H9 (cell line): ENCODE data around the gene YPEL5. TPM values are rescaled to one million over a fixed set of nuclear protein-coding genes. Genes with fewer than 3 reads are reported as not detected.

ENCODE experiments used
- DNase-seq: peaks from one replicate; pipeline ENCODE4 v3.0.0-alpha.2; 2017
- H2AFZ ChIP-seq: one replicate; pipeline ENCODE4 v1.6.1; 2013; ENCODE audit warnings: mild to moderate bottlenecking, low read length, control low read depth, moderate library complexity
- H2AK5ac ChIP-seq: 2 replicates; pipeline ENCODE4 v1.6.1; 2013; ENCODE audit warnings: low read length, control low read depth, mixed read lengths; ENCODE audit not compliant: insufficient read length
- H2BK120ac ChIP-seq: one replicate; pipeline ENCODE4 v1.6.1; 2013; ENCODE audit warnings: low read depth, mild to moderate bottlenecking, low read length, control low read depth, inconsistent platforms; ENCODE audit not compliant: poor library complexity, severe bottlenecking
- H2BK12ac ChIP-seq: 2 replicates; pipeline ENCODE4 v1.6.1; 2013; ENCODE audit warnings: low read length, control low read depth, mixed read lengths, low read depth; ENCODE audit not compliant: insufficient read length
- H2BK15ac ChIP-seq: 2 replicates; pipeline ENCODE4 v1.6.1; 2013; ENCODE audit warnings: low read depth, low read length, control low read depth
- H2BK20ac ChIP-seq: one replicate; pipeline ENCODE4 v1.6.1; 2013; ENCODE audit warnings: low read depth, mild to moderate bottlenecking, low read length, control low read depth, inconsistent platforms; ENCODE audit not compliant: poor library complexity, severe bottlenecking
- H2BK5ac ChIP-seq: 2 replicates; pipeline ENCODE4 v1.6.1; 2013; ENCODE audit warnings: low read length, control low read depth, mixed read lengths; ENCODE audit not compliant: insufficient read length
- H3K14ac ChIP-seq: 2 replicates; pipeline ENCODE4 v1.6.1; 2013; ENCODE audit warnings: low read length, control low read depth; ENCODE audit not compliant: insufficient read depth
- H3K18ac ChIP-seq: 2 replicates; pipeline ENCODE4 v1.6.1; 2013; ENCODE audit warnings: low read depth, mild to moderate bottlenecking, mixed read lengths, low read length, control low read depth; ENCODE audit not compliant: insufficient read length
- H3K23ac ChIP-seq: 2 replicates; pipeline ENCODE4 v1.6.1; 2013; ENCODE audit warnings: low read length, control low read depth, mixed read lengths, low read depth; ENCODE audit not compliant: insufficient read length
- H3K23me2 ChIP-seq: 2 replicates; pipeline ENCODE4 v1.6.1; 2013; ENCODE audit warnings: low read depth, mild to moderate bottlenecking, mixed read lengths, low read length, control low read depth; ENCODE audit not compliant: insufficient read length, poor library complexity, severe bottlenecking
- H3K27ac ChIP-seq: 2 replicates; pipeline ENCODE4 v1.5.1; 2013; ENCODE audit warnings: low read length, control low read depth, mixed read lengths, low read depth; ENCODE audit not compliant: insufficient read length
- H3K27me3 ChIP-seq: 2 replicates; pipeline ENCODE4 v1.6.1; 2013; ENCODE audit warnings: low read length, control low read depth, inconsistent platforms; ENCODE audit not compliant: insufficient read depth
- H3K4ac ChIP-seq: 2 replicates; pipeline ENCODE4 v1.6.1; 2013; ENCODE audit warnings: low read depth, mild to moderate bottlenecking, control low read depth, inconsistent platforms, low read length, moderate library complexity
- H3K4me1 ChIP-seq: 2 replicates; pipeline ENCODE4 v1.6.1; 2013; ENCODE audit warnings: low read length, control low read depth, inconsistent platforms; ENCODE audit not compliant: insufficient read depth
- H3K4me2 ChIP-seq: 2 replicates; pipeline ENCODE4 v1.6.1; 2013; ENCODE audit warnings: low read length, control low read depth, mixed read lengths; ENCODE audit not compliant: insufficient read length, insufficient read depth
- H3K56ac ChIP-seq: 2 replicates; pipeline ENCODE4 v1.6.1; 2013; ENCODE audit warnings: low read depth, mild to moderate bottlenecking, mixed read lengths, low read length, control low read depth; ENCODE audit not compliant: insufficient read length
- H3K79me1 ChIP-seq: 2 replicates; pipeline ENCODE4 v1.6.1; 2013; ENCODE audit warnings: low read depth, mild to moderate bottlenecking, moderate library complexity, low read length, control low read depth, inconsistent platforms; ENCODE audit not compliant: insufficient read depth, poor library complexity, severe bottlenecking
- H3K79me2 ChIP-seq: 2 replicates; pipeline ENCODE4 v1.6.1; 2013; ENCODE audit warnings: low read length, control low read depth, inconsistent platforms; ENCODE audit not compliant: insufficient read depth
- H3K9ac ChIP-seq: 2 replicates; pipeline ENCODE4 v1.6.1; 2013; ENCODE audit warnings: low read length, control low read depth, mixed read lengths; ENCODE audit not compliant: insufficient read length; ENCODE audit errors: extremely low read depth
- H3K9me3 ChIP-seq: one replicate; pipeline ENCODE4 v1.6.1; 2013; ENCODE audit warnings: low read depth, low read length, inconsistent platforms; ENCODE audit not compliant: control insufficient read depth
- H3T11ph ChIP-seq: one replicate; pipeline ENCODE4 v1.6.1; 2013; ENCODE audit warnings: mild to moderate bottlenecking, low read length, control low read depth, inconsistent platforms
- H4K20me1 ChIP-seq: one replicate; pipeline ENCODE4 v1.6.1; 2013; ENCODE audit not compliant: control insufficient read depth, insufficient read length, insufficient read depth
- H4K5ac ChIP-seq: 2 replicates; pipeline ENCODE4 v1.6.1; 2013; ENCODE audit warnings: low read depth, mild to moderate bottlenecking, mixed read lengths, low read length, control low read depth; ENCODE audit not compliant: insufficient read length
- H4K8ac ChIP-seq: replicated peaks from 2 replicates; pipeline ENCODE4 v1.6.1; 2013; ENCODE audit warnings: low read length, control low read depth, mixed read lengths, low read depth; ENCODE audit not compliant: insufficient read length
- H4K91ac ChIP-seq: 2 replicates; pipeline ENCODE4 v1.6.1; 2013; ENCODE audit warnings: low read depth, mild to moderate bottlenecking, moderate library complexity, mixed read lengths, low read length, control low read depth; ENCODE audit not compliant: insufficient read length
- H3K27ac Mint-ChIP-seq, 3 experiments: 2 replicates in 2 of 3; 3 replicates in 1 of 3; pipeline ENCODE4 v1.8.0; 2020 to 2021; ENCODE audit warnings: mixed read lengths in 3 of 3, mild to moderate bottlenecking in 1 of 3, moderate library complexity in 1 of 3
- H3K27me3 Mint-ChIP-seq: 2 replicates; pipeline ENCODE4 v1.8.0; 2021; ENCODE audit warnings: low read depth, mild to moderate bottlenecking, moderate library complexity, mixed read lengths
- H3K36me3 Mint-ChIP-seq, 3 experiments: 2 replicates in 2 of 3; 3 replicates in 1 of 3; pipeline ENCODE4 v1.8.0; 2020 to 2021; ENCODE audit warnings: low read depth in 3 of 3, mixed read lengths in 3 of 3; ENCODE audit not compliant: insufficient read depth in 1 of 3
- H3K4me1 Mint-ChIP-seq, 2 experiments: 2 replicates each; pipeline ENCODE4 v1.8.0; 2020; ENCODE audit warnings: mixed read lengths in 2 of 2
- H3K4me3 Mint-ChIP-seq, 2 experiments: 2 replicates in 1 of 2; 3 replicates in 1 of 2; pipeline ENCODE4 v1.8.0; 2020 to 2021; ENCODE audit warnings: mild to moderate bottlenecking in 2 of 2, mixed read lengths in 2 of 2, moderate library complexity in 1 of 2
- H3K9me3 Mint-ChIP-seq, 2 experiments: 2 replicates in 1 of 2; 3 replicates in 1 of 2; pipeline ENCODE4 v1.8.0; 2020; ENCODE audit warnings: mild to moderate bottlenecking in 2 of 2, mixed read lengths in 2 of 2, moderate library complexity in 1 of 2
- CTCF ChIP-seq: fragments of 200-600 bp; sonication (generic); conservative IDR thresholded peaks from 3 replicates; pipeline ENCODE4 v1.8.0; 2021; ENCODE audit warnings: antibody characterized with exemption, mild to moderate bottlenecking
- WGBS: extraction: QIAGEN DNeasy Blood & Tissue Kit; methylation state at CpG from one replicate; pipeline ENCODE4 v1.1.7; 2013; ENCODE audit warnings: missing lambda C conversion rate, low lambda C conversion rate, mixed read lengths; ENCODE audit not compliant: insufficient read length; ENCODE audit errors: extremely low coverage; 5-methylcytosine and 5-hydroxymethylcytosine counted together
- total RNA-seq: library from RNA; stranded (reverse); gene quantifications from 2 replicates; pipeline ENCODE4 v1.2.1, GENCODE V29; 2021

YPEL5 gene
- total RNA-seq, 1 experiment from 2014 or later, result 28.5 TPM

GRCh38 chr2:30201990-30202389 is 55.2 kb downstream of the YPEL5 start:
- Histone ChIP-seq H3K23ac (no peak overlapping the region), H2AK5ac (no peak overlapping the region), H3K4me2 (no peak overlapping the region), H4K8ac (no peak overlapping the region), H4K20me1 (no peaks in the 10 kb centered on the region), H3K14ac (no peak overlapping the region), H2BK15ac (no peak overlapping the region), H3K79me1 (no peaks in the 10 kb centered on the region), H3K9ac (no peak overlapping the region), H3K27me3 (no peaks in the 10 kb centered on the region), H3K9me3 (no peaks in the 10 kb centered on the region), H2BK120ac (no peak overlapping the region), H3T11ph (no peak overlapping the region), H4K91ac (no peak overlapping the region), H2BK20ac (no peak overlapping the region), H3K4me1 (no peaks in the 10 kb centered on the region), H4K5ac (no peak overlapping the region), H2AFZ (no peak overlapping the region), H2BK5ac (no peak overlapping the region), H3K23me2 (no peaks in the 10 kb centered on the region), H2BK12ac (no peak overlapping the region), H3K56ac (no peak overlapping the region), H3K4ac (no peak overlapping the region), H3K27ac (no peak overlapping the region), H3K18ac (no peak overlapping the region), H3K79me2 (no peaks in the 10 kb centered on the region)
- DNase-seq, result no peak
- Mint-ChIP-seq H3K27ac (no peak overlapping the region), H3K27me3 (no peaks in the 10 kb centered on the region; the same call in 1 of the 2 replicates), H3K36me3 (no peaks in the 10 kb centered on the region), H3K4me1 (no peaks in the 10 kb centered on the region), H3K4me3 (no peak overlapping the region), H3K9me3 (no peaks in the 10 kb centered on the region)
- no CpG with 5 or more reads among the region's 1 CpG for WGBS
- no peak for TF ChIP-seq CTCF
